GM13977 (cell line): Measurements from ENCODE around the gene GLOD5.

Experiments used
- DNase-seq: peaks from one replicate; pipeline ENCODE4 v3.0.0; 2012; ENCODE audit warnings: low spot score
- in situ Hi-C: fragments of 300-500 bp; cut with MboI; formaldehyde crosslinking; loops from one replicate; pipeline ENCODE4 v1.12.0; 2022; ENCODE audit warnings: low sequenced_read_pairs, low pct_unique_long_range_greater_than_20kb, mixed read lengths, inconsistent platforms; ENCODE audit not compliant: unreplicated experiment
- TF ChIP-seq, protein P1 (sequence below): IDR thresholded peaks from 2 replicates; pipeline ENCODE4 v1.5.1; 2012; ENCODE audit warnings: mild to moderate bottlenecking, control low read depth; ENCODE audit not compliant: insufficient read depth; ENCODE audit errors: extremely low read depth, missing control alignments

GLOD5 gene

GRCh38 chrX:48789366-48790220 is 28.0 kb downstream of the GLOD5 start:
- DNase-seq: no peak
- in situ Hi-C loops: no loop called here
- TF ChIP-seq, protein P1, sequence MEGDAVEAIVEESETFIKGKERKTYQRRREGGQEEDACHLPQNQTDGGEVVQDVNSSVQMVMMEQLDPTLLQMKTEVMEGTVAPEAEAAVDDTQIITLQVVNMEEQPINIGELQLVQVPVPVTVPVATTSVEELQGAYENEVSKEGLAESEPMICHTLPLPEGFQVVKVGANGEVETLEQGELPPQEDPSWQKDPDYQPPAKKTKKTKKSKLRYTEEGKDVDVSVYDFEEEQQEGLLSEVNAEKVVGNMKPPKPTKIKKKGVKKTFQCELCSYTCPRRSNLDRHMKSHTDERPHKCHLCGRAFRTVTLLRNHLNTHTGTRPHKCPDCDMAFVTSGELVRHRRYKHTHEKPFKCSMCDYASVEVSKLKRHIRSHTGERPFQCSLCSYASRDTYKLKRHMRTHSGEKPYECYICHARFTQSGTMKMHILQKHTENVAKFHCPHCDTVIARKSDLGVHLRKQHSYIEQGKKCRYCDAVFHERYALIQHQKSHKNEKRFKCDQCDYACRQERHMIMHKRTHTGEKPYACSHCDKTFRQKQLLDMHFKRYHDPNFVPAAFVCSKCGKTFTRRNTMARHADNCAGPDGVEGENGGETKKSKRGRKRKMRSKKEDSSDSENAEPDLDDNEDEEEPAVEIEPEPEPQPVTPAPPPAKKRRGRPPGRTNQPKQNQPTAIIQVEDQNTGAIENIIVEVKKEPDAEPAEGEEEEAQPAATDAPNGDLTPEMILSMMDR: no peak

GRCh38 chrX:48790477-48790876 is 28.9 kb downstream of the GLOD5 start:
- DNase-seq: no peak
- TF ChIP-seq, protein P1: no peak
- in situ Hi-C loops: no loop called here

DNA sequence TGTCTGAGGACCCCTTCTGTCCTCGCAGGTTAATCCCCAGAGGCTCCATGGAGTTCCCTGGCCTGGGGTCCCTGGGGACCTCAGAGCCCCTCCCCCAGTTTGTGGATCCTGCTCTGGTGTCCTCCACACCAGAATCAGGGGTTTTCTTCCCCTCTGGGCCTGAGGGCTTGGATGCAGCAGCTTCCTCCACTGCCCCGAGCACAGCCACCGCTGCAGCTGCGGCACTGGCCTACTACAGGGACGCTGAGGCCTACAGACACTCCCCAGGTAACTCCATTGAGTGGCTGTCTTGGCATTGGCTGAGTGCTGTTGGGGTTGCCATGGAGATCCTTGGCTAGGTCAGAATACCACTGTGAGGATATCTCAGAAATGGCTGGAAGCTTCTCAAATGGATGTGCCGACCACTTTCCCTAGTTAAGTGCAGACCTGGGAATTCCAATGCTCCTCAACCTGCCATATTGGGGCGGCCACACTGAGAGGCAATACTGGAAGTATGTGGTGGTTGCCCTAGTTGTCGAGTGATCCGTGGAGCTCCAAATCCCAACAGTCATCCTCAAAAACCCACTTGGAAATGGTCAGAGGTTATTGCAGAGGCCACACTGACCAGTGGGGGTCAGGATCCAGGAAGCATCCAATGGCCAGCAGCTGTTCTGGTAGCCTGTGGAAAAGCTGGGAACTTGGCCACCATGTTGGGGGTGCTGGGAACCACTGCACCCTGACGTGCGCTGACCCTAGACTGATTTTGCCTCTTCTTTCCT is 29.7 kb downstream of the GLOD5 start:
- DNase-seq: no peak
- in situ Hi-C loops: no loop called here
- TF ChIP-seq, protein P1: no peak

DNA sequence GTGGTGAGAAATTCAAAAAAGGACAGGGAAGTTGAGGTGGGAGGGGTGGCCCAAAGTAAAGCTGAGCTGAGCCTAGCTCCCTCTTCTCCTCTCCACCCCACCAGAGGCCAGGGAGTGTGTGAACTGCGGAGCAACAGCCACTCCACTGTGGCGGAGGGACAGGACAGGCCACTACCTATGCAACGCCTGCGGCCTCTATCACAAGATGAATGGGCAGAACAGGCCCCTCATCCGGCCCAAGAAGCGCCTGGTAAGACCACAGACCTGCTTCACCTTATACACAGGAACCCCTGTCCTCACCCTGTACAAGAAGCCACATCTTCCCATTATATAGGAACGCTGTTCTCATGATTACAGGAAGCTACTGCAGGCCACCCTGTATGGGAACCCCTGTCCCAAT is 30.7 kb downstream of the GLOD5 start:
- TF ChIP-seq, protein P1: no peak
- no peak for DNase-seq
- in situ Hi-C loops: no loop called here

DNA sequence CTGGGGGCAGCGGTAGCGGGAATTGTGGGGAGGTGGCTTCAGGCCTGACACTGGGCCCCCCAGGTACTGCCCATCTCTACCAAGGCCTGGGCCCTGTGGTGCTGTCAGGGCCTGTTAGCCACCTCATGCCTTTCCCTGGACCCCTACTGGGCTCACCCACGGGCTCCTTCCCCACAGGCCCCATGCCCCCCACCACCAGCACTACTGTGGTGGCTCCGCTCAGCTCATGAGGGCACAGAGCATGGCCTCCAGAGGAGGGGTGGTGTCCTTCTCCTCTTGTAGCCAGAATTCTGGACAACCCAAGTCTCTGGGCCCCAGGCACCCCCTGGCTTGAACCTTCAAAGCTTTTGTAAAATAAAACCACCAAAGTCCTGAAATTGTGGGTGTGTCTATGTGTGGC is 32.4 kb downstream of the GLOD5 start:
- no peak for DNase-seq
- in situ Hi-C loops: no loop called here
- TF ChIP-seq, protein P1: no peak

DNA sequence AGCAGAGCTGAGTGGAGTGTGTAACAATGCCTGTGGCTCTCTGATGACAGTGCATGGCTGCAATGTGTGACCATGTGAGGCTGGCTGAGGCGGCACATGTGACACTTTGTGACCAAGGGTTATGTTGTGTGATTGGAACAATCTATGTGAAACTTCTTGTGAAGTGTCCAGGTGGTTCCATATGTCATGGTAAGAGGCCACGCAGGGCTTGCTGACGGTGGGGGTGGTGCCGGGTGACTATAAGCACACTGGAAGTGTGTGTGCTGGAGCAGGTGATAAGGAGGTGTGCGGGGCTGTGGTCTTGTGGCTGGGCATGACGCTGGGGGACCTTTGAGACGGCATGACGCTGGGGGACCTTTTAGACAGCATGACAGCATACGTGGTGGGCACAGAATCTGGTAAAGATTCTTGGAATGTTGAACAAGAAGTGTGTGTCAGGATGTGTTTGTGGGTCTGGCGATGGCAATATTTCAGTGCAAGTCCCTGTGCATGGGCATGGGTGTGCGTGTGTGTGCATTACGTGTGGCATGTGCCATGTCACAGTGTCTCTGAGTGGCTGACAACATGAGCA is 32.9 kb downstream of the GLOD5 start:
- no peak for DNase-seq

More for the DNA sequence above, 32.9 kb downstream of the GLOD5 start:
- in situ Hi-C loops: no loop called here
- TF ChIP-seq, protein P1: no peak
